ENCODE data around the gene RGS6.
"Not testable (repeated sequence)": the region's sequence is repeated elsewhere in the genome, so short reads cannot be mapped to it uniquely, and the experiment has no call there.

RGS6 gene

GRCh38 chr14:72454388-72455160, 522.3 kb downstream of the RGS6 start:
- DNase-seq (ENCODE audit: low read depth in 2 of 2), result no peak

GRCh38 chr14:72457641-72458040, 525.4 kb downstream of the RGS6 start:
- DNase-seq (ENCODE audit: low read depth in 2 of 2), result no peak

- DNase-seq (ENCODE audit: low read depth in 2 of 2), result no peak
Observed at GRCh38 chr14:72462056-72462455, 529.8 kb downstream of the RGS6 start.

GRCh38 chr14:72463291-72463866, 531.1 kb downstream of the RGS6 start:
- no peak for DNase-seq (ENCODE audit: low read depth in 2 of 2)

- DNase-seq (ENCODE audit: low read depth in 2 of 2), result no peak
Observed at GRCh38 chr14:72464226-72464625, 532.0 kb downstream of the RGS6 start.

- no peak for DNase-seq (ENCODE audit: low read depth in 2 of 2)
Observed at GRCh38 chr14:72466325-72466724, 534.1 kb downstream of the RGS6 start.

- no peak for DNase-seq (ENCODE audit: low read depth in 2 of 2)
Observed at GRCh38 chr14:72471346-72471745, 539.1 kb downstream of the RGS6 start.

- DNase-seq (ENCODE audit: low read depth in 2 of 2), result no peak
Observed at GRCh38 chr14:72472845-72473244, 540.6 kb downstream of the RGS6 start.

- DNase-seq (ENCODE audit: low read depth in 2 of 2), result peak; percentile 18 to 33
Observed at GRCh38 chr14:72476657-72477499, 544.6 kb downstream of the RGS6 start.

- DNase-seq (ENCODE audit: low read depth in 2 of 2), result not testable (repeated sequence)
Observed at GRCh38 chr14:72477578-72477977, 545.3 kb downstream of the RGS6 start.

- DNase-seq (ENCODE audit: low read depth in 2 of 2), result no peak
Observed at GRCh38 chr14:72478471-72478893, 546.3 kb downstream of the RGS6 start.

GRCh38 chr14:72479461-72479931, 547.3 kb downstream of the RGS6 start:
- no peak for DNase-seq (ENCODE audit: low read depth in 2 of 2)

- DNase-seq (ENCODE audit: low read depth in 2 of 2), result no peak
Observed at GRCh38 chr14:72480464-72481243, 548.4 kb downstream of the RGS6 start.

GRCh38 chr14:72483311-72483710, 551.1 kb downstream of the RGS6 start:
- no peak for DNase-seq (ENCODE audit: low read depth in 2 of 2)

- DNase-seq (ENCODE audit: low read depth in 2 of 2), result no peak
Observed at GRCh38 chr14:72485695-72486094, 553.5 kb downstream of the RGS6 start.

- no peak for DNase-seq (ENCODE audit: low read depth in 2 of 2)
Observed at GRCh38 chr14:72488514-72488913, 556.3 kb downstream of the RGS6 start.

- no peak for DNase-seq (ENCODE audit: low read depth in 2 of 2)
Observed at GRCh38 chr14:72492196-72492595, 560.0 kb downstream of the RGS6 start.

GRCh38 chr14:72495668-72496067, 563.4 kb downstream of the RGS6 start:
- DNase-seq (ENCODE audit: low read depth in 2 of 2), result no peak

- no peak for DNase-seq (ENCODE audit: low read depth in 2 of 2)
Observed at GRCh38 chr14:72498646-72499045, 566.4 kb downstream of the RGS6 start.

GRCh38 chr14:72499746-72500145, 567.5 kb downstream of the RGS6 start:
- DNase-seq (ENCODE audit: low read depth in 2 of 2), result no peak

- no peak for DNase-seq (ENCODE audit: low read depth in 2 of 2)
Observed at GRCh38 chr14:72500234-72500838, 568.1 kb downstream of the RGS6 start.

All from stimulated activated CD8-positive, alpha-beta memory T cell treated with anti-CD3 and anti-CD28 coated beads, Interleukin-2, amount 100 ng/mL, for 48 hours (primary cell).